Measurements from ENCODE around the gene DENND6A. TPM values are rescaled to one million over a fixed set of nuclear protein-coding genes. Genes with fewer than 3 reads are reported as not detected.
A peak's percentile ranks its signal among the peaks of the same experiment; 100 is the strongest.

DENND6A gene
- total and polyA plus RNA-seq, 7 donors = 6.0 to 51.7 (median 23.8) TPM

GRCh38 chr3:57661404-57661803 lies 31.5 kb downstream of the DENND6A start:
- Histone ChIP-seq H3K36me3 (peaks cover 14 to 93% (median 18%) of the 10 kb centered on the region in 4 donors), H3K27me3 (no peaks in the 10 kb centered on the region), H3K4me3 (no peak overlapping the region), H3K4me1 (no peaks in the 10 kb centered on the region), H3K27ac (no peak overlapping the region), H3K9me3 (no peaks in the 10 kb centered on the region)
- intact Hi-C loops (cut with DNase I) = no loop called here
- TF ChIP-seq CTCF (IDR thresholded peaks at IDR 0.05) = no peak
- no peak for TF ChIP-seq EP300 (IDR thresholded peaks at IDR 0.05)
- no peak for TF ChIP-seq POLR2AphosphoS5 (IDR thresholded peaks at IDR 0.05)
- TF ChIP-seq POLR2A (IDR thresholded peaks at IDR 0.05) = no peak
- no peak for DNase-seq

- Histone ChIP-seq H3K4me3 (no peak overlapping the region), H3K27ac (no peak overlapping the region), H3K4me1 (no peaks in the 10 kb centered on the region), H3K27me3 (no peaks in the 10 kb centered on the region), H3K36me3 (peaks cover 13 to 91% (median 14%) of the 10 kb centered on the region in 4 donors), H3K9me3 (no peaks in the 10 kb centered on the region)
- TF ChIP-seq POLR2AphosphoS5 (IDR thresholded peaks at IDR 0.05) = no peak
- TF ChIP-seq EP300 (IDR thresholded peaks at IDR 0.05) = no peak
- TF ChIP-seq POLR2A (IDR thresholded peaks at IDR 0.05) = no peak
- no peak for TF ChIP-seq CTCF (IDR thresholded peaks at IDR 0.05)
- DNase-seq = no peak
- 95 to 97% methylated on average over 4 of the region's 4 CpGs for WGBS, 2 donors
- intact Hi-C loops (cut with DNase I) = no loop called here
Observed at GRCh38 chr3:57659806-57660439, 33.0 kb downstream of the DENND6A start.

- H3K4me1 ChIP-seq = no peaks in the 10 kb centered on the region
- intact Hi-C loops (cut with DNase I) = no loop called here
- peak overlapping the region in 1 of 4 donors; percentile 14 for H3K27ac ChIP-seq
- H3K27me3 ChIP-seq = no peaks in the 10 kb centered on the region
- no peaks in the 10 kb centered on the region for H3K9me3 ChIP-seq
- TF ChIP-seq CTCF (IDR thresholded peaks at IDR 0.05) (no peak), POLR2A (IDR thresholded peaks at IDR 0.05) (no peak), EP300 (IDR thresholded peaks at IDR 0.05) (no peak), POLR2AphosphoS5 (IDR thresholded peaks at IDR 0.05) (no peak)
- WGBS, 2 donors = 91 to 94% methylated on average over 1 of the region's 1 CpG
- no peak for DNase-seq
- H3K4me3 ChIP-seq = no peak overlapping the region
- H3K36me3 ChIP-seq = peaks cover 12 to 91% (median 14%) of the 10 kb centered on the region in 4 donors
Observed at GRCh38 chr3:57659004-57659673, 33.7 kb downstream of the DENND6A start.

GRCh38 chr3:57658536-57658935 lies 34.3 kb downstream of the DENND6A start:
- Histone ChIP-seq H3K4me1 (no peaks in the 10 kb centered on the region), H3K27me3 (no peaks in the 10 kb centered on the region), H3K36me3 (peaks cover 9 to 88% (median 14%) of the 10 kb centered on the region in 4 donors), H3K27ac (peak overlapping the region in 1 of 4 donors; percentile 14), H3K4me3 (no peak overlapping the region), H3K9me3 (no peaks in the 10 kb centered on the region)
- no peak for DNase-seq
- TF ChIP-seq POLR2AphosphoS5 (IDR thresholded peaks at IDR 0.05) (no peak), EP300 (IDR thresholded peaks at IDR 0.05) (no peak)
- intact Hi-C loops (cut with DNase I) = no loop called here

- Histone ChIP-seq H3K27ac (no peak overlapping the region), H3K4me1 (no peaks in the 10 kb centered on the region), H3K4me3 (no peak overlapping the region), H3K27me3 (no peaks in the 10 kb centered on the region), H3K36me3 (peaks cover 6 to 87% (median 9%) of the 10 kb centered on the region in 4 donors), H3K9me3 (no peaks in the 10 kb centered on the region)
- TF ChIP-seq POLR2AphosphoS5 (IDR thresholded peaks at IDR 0.05) = no peak
- TF ChIP-seq EP300 (IDR thresholded peaks at IDR 0.05) = no peak
- TF ChIP-seq POLR2A (IDR thresholded peaks at IDR 0.05) = no peak
- no peak for TF ChIP-seq CTCF (IDR thresholded peaks at IDR 0.05)
- no peak for DNase-seq
- intact Hi-C loops (cut with DNase I) = no loop called here
- 96% methylated on average over 2 of the region's 2 CpGs for WGBS, 2 donors
Observed at GRCh38 chr3:57655727-57656126, 37.1 kb downstream of the DENND6A start.

Data from sigmoid colon (tissue), 7 donors.